Measurements from ENCODE around the gene SORL1.
"Not testable (repeated sequence)": the region's sequence is repeated elsewhere in the genome, so short reads cannot be mapped to it uniquely, and the experiment has no call there.

Gene SORL1

DNA sequence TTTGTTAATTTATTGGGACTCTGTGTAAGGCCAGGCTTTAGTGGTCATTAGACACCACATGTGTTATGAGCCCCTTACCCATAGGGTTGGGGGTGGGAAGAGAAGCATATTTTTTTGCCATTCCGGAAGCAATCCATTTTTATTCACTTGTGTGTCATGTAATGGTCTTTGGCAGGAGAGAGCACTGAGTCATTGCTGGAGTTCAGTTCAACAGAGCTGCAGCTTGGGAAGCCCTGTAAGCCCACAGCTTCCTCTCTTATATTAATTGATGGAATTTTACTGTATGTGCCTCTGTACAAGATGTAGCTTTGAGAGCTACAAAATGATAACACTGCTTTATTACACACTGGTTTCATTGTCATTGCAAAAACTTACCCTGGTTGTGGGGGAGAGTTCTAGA is 177.9 kb downstream of the SORL1 start:
- Histone ChIP-seq H3K9me3 (ENCODE audit: control insufficient read depth in 1 of 2, low read length in 2 of 2) (no peaks in the 10 kb centered on the region), H3K27me3 (ENCODE audit: low read depth, low read length) (no peaks in the 10 kb centered on the region), H3K27ac (ENCODE audit: low read length) (no peak overlapping the region), H3K36me3 (ENCODE audit: control insufficient read depth in 1 of 2, insufficient read depth in 2 of 2, low read length in 2 of 2) (no peaks in the 10 kb centered on the region), H3K4me1 (ENCODE audit: control insufficient read depth in 1 of 2, insufficient read depth in 2 of 2, low read length in 2 of 2) (no peaks in the 10 kb centered on the region), H3K4me3 (ENCODE audit: low read depth in 1 of 2, low read length in 2 of 2) (no peak overlapping the region)

DNA sequence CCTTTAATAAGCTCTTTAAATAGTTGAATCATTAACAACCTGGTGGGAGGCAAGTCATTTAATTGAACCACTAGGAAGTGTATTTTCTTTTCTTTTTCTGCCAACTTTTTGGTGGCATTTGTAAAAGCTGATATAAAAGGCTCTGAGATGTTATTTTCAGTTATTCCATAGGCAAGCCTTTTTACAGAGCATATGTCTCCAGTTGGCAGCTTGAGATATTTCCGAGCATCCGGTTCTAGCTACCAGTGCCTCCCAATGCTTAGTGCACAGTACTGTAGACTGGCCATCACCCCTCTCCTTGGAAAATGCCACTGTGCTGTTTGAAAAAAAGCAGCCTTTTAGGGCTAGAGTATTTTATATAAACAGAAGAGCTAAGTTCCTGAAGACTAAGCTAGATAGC is 179.3 kb downstream of the SORL1 start:
- no peaks in the 10 kb centered on the region for H3K36me3 ChIP-seq (ENCODE audit: control insufficient read depth in 1 of 2, insufficient read depth in 2 of 2, low read length in 2 of 2)

DNA sequence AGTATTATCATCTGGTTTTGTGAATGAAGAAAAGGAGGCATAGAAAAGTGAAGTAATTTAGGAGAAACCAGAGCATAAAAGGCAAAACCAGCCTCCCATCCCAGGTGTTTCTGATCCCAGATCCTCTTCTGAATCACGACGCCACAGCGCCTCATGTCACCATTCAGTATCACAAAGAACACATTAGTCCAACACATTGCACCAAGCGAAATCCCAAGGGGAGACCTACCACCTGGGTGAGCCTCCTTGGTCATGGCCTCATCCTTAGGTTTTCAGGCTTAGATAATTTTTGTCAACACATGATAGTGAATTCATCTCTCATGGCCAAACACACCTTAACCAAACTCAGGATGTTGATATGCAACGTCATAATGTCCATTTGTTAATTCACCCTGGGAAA is 182.2 kb downstream of the SORL1 start:
- Histone ChIP-seq H3K36me3 (ENCODE audit: control insufficient read depth in 1 of 2, insufficient read depth in 2 of 2, low read length in 2 of 2) (no peaks in the 10 kb centered on the region), H3K27ac (ENCODE audit: low read length) (no peak overlapping the region), H3K27me3 (ENCODE audit: low read depth, low read length) (no peaks in the 10 kb centered on the region), H3K4me3 (ENCODE audit: low read depth in 1 of 2, low read length in 2 of 2) (no peak overlapping the region), H3K4me1 (ENCODE audit: control insufficient read depth in 1 of 2, insufficient read depth in 2 of 2, low read length in 2 of 2) (no peaks in the 10 kb centered on the region), H3K9me3 (ENCODE audit: control insufficient read depth in 1 of 2, low read length in 2 of 2) (no peaks in the 10 kb centered on the region)

More for the DNA sequence above, 179.3 kb downstream of the SORL1 start:
- H3K4me3 ChIP-seq (ENCODE audit: low read depth in 1 of 2, low read length in 2 of 2), result no peak overlapping the region
- no peaks in the 10 kb centered on the region for H3K4me1 ChIP-seq (ENCODE audit: control insufficient read depth in 1 of 2, insufficient read depth in 2 of 2, low read length in 2 of 2)
- no peak overlapping the region for H3K27ac ChIP-seq (ENCODE audit: low read length)
- no peaks in the 10 kb centered on the region for H3K9me3 ChIP-seq (ENCODE audit: control insufficient read depth in 1 of 2, low read length in 2 of 2)
- H3K27me3 ChIP-seq (ENCODE audit: low read depth, low read length), result no peaks in the 10 kb centered on the region

GRCh38 chr11:121634889-121635288 is 182.8 kb downstream of the SORL1 start:
- no peaks in the 10 kb centered on the region for H3K36me3 ChIP-seq (ENCODE audit: control insufficient read depth in 1 of 2, insufficient read depth in 2 of 2, low read length in 2 of 2)
- H3K4me1 ChIP-seq (ENCODE audit: control insufficient read depth in 1 of 2, insufficient read depth in 2 of 2, low read length in 2 of 2), result no peaks in the 10 kb centered on the region
- no peaks in the 10 kb centered on the region for H3K9me3 ChIP-seq (ENCODE audit: control insufficient read depth in 1 of 2, low read length in 2 of 2)
- no peak overlapping the region for H3K27ac ChIP-seq (ENCODE audit: low read length)
- H3K27me3 ChIP-seq (ENCODE audit: low read depth, low read length), result no peaks in the 10 kb centered on the region
- H3K4me3 ChIP-seq (ENCODE audit: low read depth in 1 of 2, low read length in 2 of 2), result no peak overlapping the region

DNA sequence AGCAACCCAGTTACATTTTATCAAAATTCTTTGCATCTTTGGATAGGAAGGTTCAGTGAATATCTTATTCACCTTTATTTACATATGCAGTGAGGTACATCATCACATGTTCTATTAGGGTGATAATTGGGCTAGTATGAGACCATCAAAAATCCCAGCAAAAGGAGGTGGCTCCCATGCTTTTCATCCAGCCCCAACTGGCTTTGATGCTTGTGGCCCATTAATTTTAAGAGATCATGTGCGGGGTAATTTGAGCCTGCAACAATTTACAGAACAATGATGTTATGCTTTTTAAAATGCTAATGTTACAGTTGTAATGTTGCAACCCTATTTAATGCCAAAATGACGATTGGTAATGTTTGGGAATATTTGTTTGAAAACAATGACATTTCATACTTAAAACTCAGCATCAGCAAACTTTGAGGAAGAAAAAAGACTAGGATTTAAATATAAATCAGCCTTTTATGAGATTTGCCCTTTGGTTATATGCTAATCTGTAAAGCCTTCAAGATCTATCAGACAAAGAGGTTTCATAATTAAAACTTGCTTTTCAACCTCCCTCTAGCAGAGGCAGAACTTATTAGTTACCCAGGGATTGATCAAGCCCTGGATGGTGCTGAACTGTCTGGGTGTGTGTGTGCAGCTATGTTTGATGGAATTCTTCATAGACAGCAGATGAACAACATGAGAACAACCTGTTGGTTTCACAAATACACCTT is 184.1 kb downstream of the SORL1 start:
- Histone ChIP-seq H3K36me3 (ENCODE audit: control insufficient read depth in 1 of 2, insufficient read depth in 2 of 2, low read length in 2 of 2) (no peaks in the 10 kb centered on the region), H3K4me1 (ENCODE audit: control insufficient read depth in 1 of 2, insufficient read depth in 2 of 2, low read length in 2 of 2) (no peaks in the 10 kb centered on the region), H3K27ac (ENCODE audit: low read length) (no peak overlapping the region), H3K9me3 (ENCODE audit: control insufficient read depth in 1 of 2, low read length in 2 of 2) (no peaks in the 10 kb centered on the region), H3K4me3 (ENCODE audit: low read depth in 1 of 2, low read length in 2 of 2) (no peak overlapping the region), H3K27me3 (ENCODE audit: low read depth, low read length) (no peaks in the 10 kb centered on the region)

- H3K9me3 ChIP-seq (ENCODE audit: control insufficient read depth in 1 of 2, low read length in 2 of 2), result no peaks in the 10 kb centered on the region
- H3K27ac ChIP-seq (ENCODE audit: low read length), result no peak overlapping the region
- no peaks in the 10 kb centered on the region for H3K36me3 ChIP-seq (ENCODE audit: control insufficient read depth in 1 of 2, insufficient read depth in 2 of 2, low read length in 2 of 2)
- H3K4me3 ChIP-seq (ENCODE audit: low read depth in 1 of 2, low read length in 2 of 2), result no peak overlapping the region
- no peaks in the 10 kb centered on the region for H3K27me3 ChIP-seq (ENCODE audit: low read depth, low read length)
- no peaks in the 10 kb centered on the region for H3K4me1 ChIP-seq (ENCODE audit: control insufficient read depth in 1 of 2, insufficient read depth in 2 of 2, low read length in 2 of 2)
Measured at GRCh38 chr11:121636800-121637176, 184.7 kb downstream of the SORL1 start.

DNA sequence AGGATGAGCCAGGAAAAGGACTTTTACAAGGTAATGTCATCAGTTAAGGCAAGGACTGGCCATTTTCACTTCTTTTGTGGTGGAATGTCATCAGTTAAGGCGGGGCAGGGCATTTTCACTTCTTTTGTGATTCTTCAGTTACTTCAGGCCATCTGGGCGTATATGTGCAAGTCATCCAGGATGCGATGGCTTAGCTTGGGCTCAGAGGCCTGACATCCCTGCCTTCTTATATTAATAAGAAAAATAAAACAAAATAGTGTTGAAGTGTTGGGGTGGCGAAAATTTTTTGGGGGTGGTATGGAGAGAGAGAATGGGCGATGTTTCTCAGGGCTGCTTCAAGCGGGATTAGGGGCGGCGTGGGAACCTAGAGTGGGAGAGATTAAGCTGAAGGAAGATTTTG is 185.5 kb downstream of the SORL1 start:
- not testable (repeated sequence) for H3K4me1 ChIP-seq (ENCODE audit: control insufficient read depth in 1 of 2, insufficient read depth in 2 of 2, low read length in 2 of 2); H3K27me3 ChIP-seq (ENCODE audit: low read depth, low read length); H3K27ac ChIP-seq (ENCODE audit: low read length); H3K9me3 ChIP-seq (ENCODE audit: control insufficient read depth in 1 of 2, low read length in 2 of 2); H3K36me3 ChIP-seq (ENCODE audit: control insufficient read depth in 1 of 2, insufficient read depth in 2 of 2, low read length in 2 of 2); H3K4me3 ChIP-seq (ENCODE audit: low read depth in 1 of 2, low read length in 2 of 2)

DNA sequence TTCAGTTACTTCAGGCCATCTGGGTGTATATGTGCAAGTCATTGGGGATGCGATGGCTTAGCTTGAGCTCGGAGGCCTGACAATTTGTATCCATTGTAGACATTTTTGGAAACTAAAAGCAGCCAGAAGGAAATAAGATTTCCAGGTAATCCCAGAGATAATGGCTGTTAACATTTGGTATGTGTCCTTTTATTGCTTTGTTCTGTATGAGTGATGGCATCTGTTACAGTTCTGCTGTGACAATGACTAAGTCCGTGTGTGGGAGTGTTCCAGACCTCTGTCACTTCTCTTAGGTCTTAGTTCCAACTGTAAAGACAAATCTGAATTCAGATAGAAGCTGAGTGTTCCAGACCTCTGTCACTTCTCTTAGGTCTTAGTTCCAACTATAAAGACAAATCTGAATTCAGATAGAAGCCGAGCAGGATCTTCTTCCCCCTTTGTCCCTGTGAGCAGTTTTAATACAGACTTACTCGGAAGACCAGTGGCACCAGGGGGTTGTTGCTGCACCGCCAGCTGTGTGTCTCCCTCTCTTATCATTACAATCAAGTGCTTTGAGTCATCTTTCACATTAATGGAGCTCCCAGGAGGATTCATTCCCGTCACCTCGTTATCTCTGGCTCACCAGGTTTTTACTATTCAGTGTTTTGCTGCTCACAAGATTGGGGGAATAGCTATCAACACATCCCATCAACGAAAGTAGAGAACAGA is 191.5 kb downstream of the SORL1 start:
- no peaks in the 10 kb centered on the region for H3K27me3 ChIP-seq (ENCODE audit: low read depth, low read length)
- no peaks in the 10 kb centered on the region for H3K36me3 ChIP-seq (ENCODE audit: control insufficient read depth in 1 of 2, insufficient read depth in 2 of 2, low read length in 2 of 2)
- no peak overlapping the region for H3K4me3 ChIP-seq (ENCODE audit: low read depth in 1 of 2, low read length in 2 of 2)
- no peak overlapping the region for H3K27ac ChIP-seq (ENCODE audit: low read length)
- no peaks in the 10 kb centered on the region for H3K4me1 ChIP-seq (ENCODE audit: control insufficient read depth in 1 of 2, insufficient read depth in 2 of 2, low read length in 2 of 2)
- no peaks in the 10 kb centered on the region for H3K9me3 ChIP-seq (ENCODE audit: control insufficient read depth in 1 of 2, low read length in 2 of 2)

DNA sequence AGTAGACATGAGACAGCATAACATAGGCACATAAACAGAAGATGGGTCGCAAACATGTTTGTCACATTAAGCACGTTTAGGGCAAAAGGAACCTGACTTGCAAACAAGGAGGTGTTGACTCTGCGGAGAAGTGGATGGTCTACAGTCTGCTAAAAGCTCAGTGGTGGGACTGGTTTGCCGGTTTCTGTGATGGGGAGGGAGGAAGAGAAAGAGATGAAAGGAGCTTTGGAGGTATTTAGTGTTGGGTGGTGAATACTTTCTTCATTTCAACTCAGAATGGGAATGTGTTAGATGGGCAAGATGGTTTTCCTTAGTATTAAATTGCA is 192.0 kb downstream of the SORL1 start:
- no peaks in the 10 kb centered on the region for H3K9me3 ChIP-seq (ENCODE audit: control insufficient read depth in 1 of 2, low read length in 2 of 2)
- H3K36me3 ChIP-seq (ENCODE audit: control insufficient read depth in 1 of 2, insufficient read depth in 2 of 2, low read length in 2 of 2), result no peaks in the 10 kb centered on the region
- H3K27ac ChIP-seq (ENCODE audit: low read length), result no peak overlapping the region
- H3K4me3 ChIP-seq (ENCODE audit: low read depth in 1 of 2, low read length in 2 of 2), result no peak overlapping the region
- no peaks in the 10 kb centered on the region for H3K4me1 ChIP-seq (ENCODE audit: control insufficient read depth in 1 of 2, insufficient read depth in 2 of 2, low read length in 2 of 2)
- H3K27me3 ChIP-seq (ENCODE audit: low read depth, low read length), result no peaks in the 10 kb centered on the region

DNA sequence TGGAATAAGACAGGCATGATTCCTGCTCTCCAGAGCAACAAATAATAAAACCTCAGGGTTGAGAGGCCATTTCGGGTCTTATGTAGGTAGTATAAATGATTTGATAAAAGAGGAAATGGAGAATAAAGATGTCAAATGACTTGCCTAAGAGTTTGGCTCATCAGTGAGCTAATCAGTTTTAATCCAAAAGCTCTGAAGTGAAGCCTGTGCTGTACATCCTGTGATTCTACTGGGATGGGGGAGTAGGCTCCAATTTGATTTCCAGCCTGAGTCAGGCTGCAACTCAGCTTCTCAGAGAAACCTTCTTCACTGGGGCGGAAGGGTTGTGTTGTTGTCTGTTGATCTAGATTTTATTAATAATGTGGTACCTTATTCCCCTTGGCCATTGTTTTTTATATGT is 192.9 kb downstream of the SORL1 start:
- no peaks in the 10 kb centered on the region for H3K4me1 ChIP-seq (ENCODE audit: control insufficient read depth in 1 of 2, insufficient read depth in 2 of 2, low read length in 2 of 2)
- H3K4me3 ChIP-seq (ENCODE audit: low read depth in 1 of 2, low read length in 2 of 2), result no peak overlapping the region
- H3K9me3 ChIP-seq (ENCODE audit: control insufficient read depth in 1 of 2, low read length in 2 of 2), result no peaks in the 10 kb centered on the region
- no peaks in the 10 kb centered on the region for H3K36me3 ChIP-seq (ENCODE audit: control insufficient read depth in 1 of 2, insufficient read depth in 2 of 2, low read length in 2 of 2)
- no peaks in the 10 kb centered on the region for H3K27me3 ChIP-seq (ENCODE audit: low read depth, low read length)
- H3K27ac ChIP-seq (ENCODE audit: low read length), result no peak overlapping the region

GRCh38 chr11:121645596-121645995 is 193.5 kb downstream of the SORL1 start:
- no peaks in the 10 kb centered on the region for H3K9me3 ChIP-seq (ENCODE audit: control insufficient read depth in 1 of 2, low read length in 2 of 2)
- H3K36me3 ChIP-seq (ENCODE audit: control insufficient read depth in 1 of 2, insufficient read depth in 2 of 2, low read length in 2 of 2), result no peaks in the 10 kb centered on the region
- H3K4me1 ChIP-seq (ENCODE audit: control insufficient read depth in 1 of 2, insufficient read depth in 2 of 2, low read length in 2 of 2), result no peaks in the 10 kb centered on the region
- no peak overlapping the region for H3K4me3 ChIP-seq (ENCODE audit: low read depth in 1 of 2, low read length in 2 of 2)
- no peaks in the 10 kb centered on the region for H3K27me3 ChIP-seq (ENCODE audit: low read depth, low read length)
- H3K27ac ChIP-seq (ENCODE audit: low read length), result no peak overlapping the region

DNA sequence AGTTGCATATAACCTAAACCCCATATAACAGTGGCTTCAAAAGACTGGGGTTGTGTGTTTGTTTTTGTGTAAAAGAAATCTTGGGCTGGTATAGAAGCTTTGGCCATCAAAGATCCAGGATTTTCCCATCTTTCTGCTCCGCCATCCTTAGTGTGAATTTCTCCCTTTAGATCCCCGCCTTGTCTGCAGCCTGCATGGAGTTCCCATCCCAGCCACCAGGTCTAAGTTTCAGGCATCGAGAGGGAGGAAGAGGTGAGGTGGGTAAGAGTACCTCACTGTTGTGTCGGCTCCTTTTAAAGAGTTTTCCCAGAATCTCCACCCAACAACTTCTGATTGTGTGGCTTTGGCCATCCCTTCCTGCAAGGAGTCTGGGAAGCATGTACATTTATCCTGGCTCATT is 196.2 kb downstream of the SORL1 start:
- H3K4me3 ChIP-seq (ENCODE audit: low read depth in 1 of 2, low read length in 2 of 2), result no peak overlapping the region
- H3K27ac ChIP-seq (ENCODE audit: low read length), result no peak overlapping the region
- no peaks in the 10 kb centered on the region for H3K27me3 ChIP-seq (ENCODE audit: low read depth, low read length)
- no peaks in the 10 kb centered on the region for H3K9me3 ChIP-seq (ENCODE audit: control insufficient read depth in 1 of 2, low read length in 2 of 2)
- H3K36me3 ChIP-seq (ENCODE audit: control insufficient read depth in 1 of 2, insufficient read depth in 2 of 2, low read length in 2 of 2), result no peaks in the 10 kb centered on the region
- no peaks in the 10 kb centered on the region for H3K4me1 ChIP-seq (ENCODE audit: control insufficient read depth in 1 of 2, insufficient read depth in 2 of 2, low read length in 2 of 2)
